ENCODE data around the gene SCO2. TPM values are rescaled to one million over a fixed set of nuclear protein-coding genes. Genes with fewer than 3 reads are reported as not detected.

Gene SCO2
- total and polyA plus RNA-seq, 5 donors from 2014 or later: 6.4 to 14.6 (median 8.2) TPM

DNA sequence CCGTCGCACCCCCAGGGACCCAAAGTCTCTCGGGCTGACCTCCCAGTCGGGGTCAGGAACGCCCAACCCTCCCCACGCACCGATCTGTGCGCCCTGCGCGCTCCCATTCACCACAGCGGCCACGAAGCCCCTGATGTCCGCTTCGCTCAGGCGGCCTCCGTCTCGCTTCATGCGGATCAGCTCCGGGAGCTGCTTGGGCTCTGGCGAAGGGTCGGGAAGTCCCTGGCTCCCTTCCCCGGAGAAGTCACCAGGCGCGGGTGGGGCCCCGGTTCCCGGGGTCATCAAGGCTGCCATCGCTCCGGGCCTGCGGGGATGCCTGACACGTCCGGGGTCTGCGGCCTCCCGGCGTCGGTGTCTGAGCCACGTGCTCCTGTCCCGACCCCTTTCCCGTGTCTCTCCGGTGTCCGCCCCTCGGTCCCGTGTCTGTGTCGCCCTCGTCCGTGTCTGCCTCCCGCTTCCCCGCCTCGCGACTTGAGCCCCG is 4.1 kb upstream of the SCO2 start:
- DNase-seq: peak in 1 of 3 donors; percentile 16
- H3K27me3 Mint-ChIP-seq: no peaks in the 10 kb centered on the region
- H3K4me3 ChIP-seq (ENCODE audit: low read depth, low read length): no peak overlapping the region

GRCh38 chr22:50528682-50529415 is 3.5 kb upstream of the SCO2 start:
- H3K4me1 ChIP-seq (ENCODE audit: control insufficient read depth, insufficient read depth, low read length, poor library complexity, severe bottlenecking): peaks cover 71% of the 10 kb centered on the region
- peak overlapping the region; percentile 96 for H3K27ac ChIP-seq (ENCODE audit: insufficient read depth, low read length, poor library complexity, severe bottlenecking)
- no peaks in the 10 kb centered on the region for H3K9me3 Mint-ChIP-seq
- H3K27me3 Mint-ChIP-seq: no peaks in the 10 kb centered on the region
- no peaks in the 10 kb centered on the region for H3K27me3 ChIP-seq (ENCODE audit: control insufficient read depth, insufficient read depth, low read length)
- H3K4me1 Mint-ChIP-seq: peaks cover 0 to 44% (median 28%) of the 10 kb centered on the region in 4 donors
- peak overlapping the region; percentile 64 to 94 (median 84) for H3K4me3 Mint-ChIP-seq
- peak in 1 of 3 donors; percentile 17 for DNase-seq
- H3K27ac Mint-ChIP-seq: peak overlapping the region; percentile 46 to 64 (median 48)
- no peaks in the 10 kb centered on the region for H3K36me3 Mint-ChIP-seq
- H3K4me3 ChIP-seq (ENCODE audit: low read depth, low read length): no peak overlapping the region
- H3K9me3 ChIP-seq (ENCODE audit: control insufficient read depth in 2 of 2, low read length in 2 of 2): no peaks in the 10 kb centered on the region
- no peak for ATAC-seq (ENCODE audit: low read depth in 2 of 2)
- no peaks in the 10 kb centered on the region for H3K36me3 ChIP-seq (ENCODE audit: control insufficient read depth, insufficient read depth, low read length)

More for the DNA sequence above, 4.1 kb upstream of the SCO2 start:
- H3K4me1 Mint-ChIP-seq: peaks cover 0 to 48% (median 28%) of the 10 kb centered on the region in 4 donors
- peak overlapping the region; percentile 62 to 94 (median 78) for H3K4me3 Mint-ChIP-seq
- Histone ChIP-seq H3K36me3 (ENCODE audit: control insufficient read depth, insufficient read depth, low read length) (no peaks in the 10 kb centered on the region), H3K27ac (ENCODE audit: insufficient read depth, low read length, poor library complexity, severe bottlenecking) (peak overlapping the region; percentile 96), H3K9me3 (ENCODE audit: control insufficient read depth in 2 of 2, low read length in 2 of 2) (no peaks in the 10 kb centered on the region), H3K27me3 (ENCODE audit: control insufficient read depth, insufficient read depth, low read length) (no peaks in the 10 kb centered on the region), H3K4me1 (ENCODE audit: control insufficient read depth, insufficient read depth, low read length, poor library complexity, severe bottlenecking) (peaks cover 72% of the 10 kb centered on the region)
- H3K36me3 Mint-ChIP-seq: no peaks in the 10 kb centered on the region
- peak overlapping the region in 1 of 3 donors; percentile 89 for H3K27ac Mint-ChIP-seq
- no peaks in the 10 kb centered on the region for H3K9me3 Mint-ChIP-seq
- no peak for ATAC-seq (ENCODE audit: low read depth in 2 of 2)

GRCh38 chr22:50527921-50528681 is 2.7 kb upstream of the SCO2 start:
- Mint-ChIP-seq H3K4me1 (peaks cover 0 to 37% (median 24%) of the 10 kb centered on the region in 4 donors), H3K27me3 (no peaks in the 10 kb centered on the region), H3K4me3 (peak overlapping the region; percentile 77 to 94 (median 88)), H3K9me3 (no peaks in the 10 kb centered on the region), H3K36me3 (no peaks in the 10 kb centered on the region), H3K27ac (peak overlapping the region; percentile 48 to 87 (median 85))
- ATAC-seq (ENCODE audit: low read depth in 2 of 2) (no peak), DNase-seq (no peak)
- Histone ChIP-seq H3K9me3 (ENCODE audit: control insufficient read depth in 2 of 2, low read length in 2 of 2) (no peaks in the 10 kb centered on the region), H3K27ac (ENCODE audit: insufficient read depth, low read length, poor library complexity, severe bottlenecking) (peak overlapping the region; percentile 96), H3K27me3 (ENCODE audit: control insufficient read depth, insufficient read depth, low read length) (no peaks in the 10 kb centered on the region), H3K4me3 (ENCODE audit: low read depth, low read length) (no peak overlapping the region), H3K36me3 (ENCODE audit: control insufficient read depth, insufficient read depth, low read length) (peaks cover 5% of the 10 kb centered on the region), H3K4me1 (ENCODE audit: control insufficient read depth, insufficient read depth, low read length, poor library complexity, severe bottlenecking) (peaks cover 69% of the 10 kb centered on the region)

GRCh38 chr22:50526834-50527801 is 1.7 kb upstream of the SCO2 start:
- Histone ChIP-seq H3K9me3 (ENCODE audit: control insufficient read depth in 2 of 2, low read length in 2 of 2) (no peaks in the 10 kb centered on the region), H3K4me3 (ENCODE audit: low read depth, low read length) (no peak overlapping the region), H3K27me3 (ENCODE audit: control insufficient read depth, insufficient read depth, low read length) (no peaks in the 10 kb centered on the region), H3K36me3 (ENCODE audit: control insufficient read depth, insufficient read depth, low read length) (peaks cover 11% of the 10 kb centered on the region), H3K4me1 (ENCODE audit: control insufficient read depth, insufficient read depth, low read length, poor library complexity, severe bottlenecking) (peaks cover 64% of the 10 kb centered on the region), H3K27ac (ENCODE audit: insufficient read depth, low read length, poor library complexity, severe bottlenecking) (peak overlapping the region; percentile 96)
- no peaks in the 10 kb centered on the region for H3K36me3 Mint-ChIP-seq
- peak in 1 of 3 donors; percentile 61 for DNase-seq
- peaks cover 0 to 30% (median 19%) of the 10 kb centered on the region in 4 donors for H3K4me1 Mint-ChIP-seq
- no peaks in the 10 kb centered on the region for H3K9me3 Mint-ChIP-seq
- peak overlapping the region; percentile 77 to 94 (median 88) for H3K4me3 Mint-ChIP-seq
- no peak for ATAC-seq (ENCODE audit: low read depth in 2 of 2)
- H3K27ac Mint-ChIP-seq: peak overlapping the region; percentile 74 to 87 (median 85)
- H3K27me3 Mint-ChIP-seq: no peaks in the 10 kb centered on the region

GRCh38 chr22:50526108-50526833 is 873 bp upstream of the SCO2 start:
- peak overlapping the region; percentile 77 to 94 (median 88) for H3K4me3 Mint-ChIP-seq
- Histone ChIP-seq H3K4me1 (ENCODE audit: control insufficient read depth, insufficient read depth, low read length, poor library complexity, severe bottlenecking) (peaks cover 59% of the 10 kb centered on the region), H3K27me3 (ENCODE audit: control insufficient read depth, insufficient read depth, low read length) (no peaks in the 10 kb centered on the region), H3K4me3 (ENCODE audit: low read depth, low read length) (no peak overlapping the region), H3K9me3 (ENCODE audit: control insufficient read depth in 2 of 2, low read length in 2 of 2) (no peaks in the 10 kb centered on the region), H3K36me3 (ENCODE audit: control insufficient read depth, insufficient read depth, low read length) (peaks cover 15% of the 10 kb centered on the region), H3K27ac (ENCODE audit: insufficient read depth, low read length, poor library complexity, severe bottlenecking) (peak overlapping the region; percentile 96)
- no peaks in the 10 kb centered on the region for H3K9me3 Mint-ChIP-seq
- H3K4me1 Mint-ChIP-seq: peaks cover 0 to 30% (median 19%) of the 10 kb centered on the region in 4 donors
- ATAC-seq (ENCODE audit: low read depth in 2 of 2) (peak; percentile 28 to 32), DNase-seq (peak; percentile 82 to 91 (median 83))
- no peaks in the 10 kb centered on the region for H3K27me3 Mint-ChIP-seq
- peak overlapping the region in 1 of 3 donors; percentile 87 for H3K27ac Mint-ChIP-seq
- no peaks in the 10 kb centered on the region for H3K36me3 Mint-ChIP-seq

DNA sequence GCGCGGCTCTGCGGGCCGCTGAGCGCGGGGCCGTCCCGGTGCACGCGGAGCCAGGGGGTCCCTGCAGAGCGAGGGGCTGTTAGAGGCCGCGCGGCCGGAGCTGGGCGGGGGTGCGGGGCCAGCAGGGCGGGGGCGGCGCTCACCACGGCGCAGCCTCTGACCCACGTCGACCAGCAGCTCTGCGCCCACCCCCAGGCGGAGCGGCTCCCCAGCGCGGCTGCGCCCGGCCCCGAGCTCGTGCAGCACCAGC is 385 bp upstream of the SCO2 start:
- Mint-ChIP-seq H3K27ac (peak overlapping the region in 1 of 3 donors; percentile 73), H3K4me1 (peaks cover 0 to 30% (median 19%) of the 10 kb centered on the region in 4 donors), H3K4me3 (peak overlapping the region; percentile 84 to 91 (median 88)), H3K9me3 (no peaks in the 10 kb centered on the region), H3K27me3 (no peaks in the 10 kb centered on the region), H3K36me3 (no peaks in the 10 kb centered on the region)
- no peak overlapping the region for H3K4me3 ChIP-seq (ENCODE audit: low read depth, low read length)
- no peaks in the 10 kb centered on the region for H3K27me3 ChIP-seq (ENCODE audit: control insufficient read depth, insufficient read depth, low read length)
- DNase-seq: no peak
- peaks cover 19% of the 10 kb centered on the region for H3K36me3 ChIP-seq (ENCODE audit: control insufficient read depth, insufficient read depth, low read length)
- ATAC-seq (ENCODE audit: low read depth in 2 of 2): no peak
- peaks cover 54% of the 10 kb centered on the region for H3K4me1 ChIP-seq (ENCODE audit: control insufficient read depth, insufficient read depth, low read length, poor library complexity, severe bottlenecking)
- peak overlapping the region; percentile 96 for H3K27ac ChIP-seq (ENCODE audit: insufficient read depth, low read length, poor library complexity, severe bottlenecking)
- no peaks in the 10 kb centered on the region for H3K9me3 ChIP-seq (ENCODE audit: control insufficient read depth in 2 of 2, low read length in 2 of 2)
